NCI-H524 (cell line): ENCODE data around the gene NR3C1.

ENCODE experiments used
- DNase-seq, 2 experiments: peaks; one replicate each; lab custom pipeline; 2025; lab: John Stamatoyannopoulos, UW

NR3C1 gene

GRCh38 chr5:143403593-143404415 is at the start of gene NR3C1:
Gene NR3C1, minus strand, starts transcription at chr5:143403686. Its CDS starts 2,847 bp downstream, at chr5:143400839.
- DNase-seq: peak; percentile 78 to 80

DNA sequence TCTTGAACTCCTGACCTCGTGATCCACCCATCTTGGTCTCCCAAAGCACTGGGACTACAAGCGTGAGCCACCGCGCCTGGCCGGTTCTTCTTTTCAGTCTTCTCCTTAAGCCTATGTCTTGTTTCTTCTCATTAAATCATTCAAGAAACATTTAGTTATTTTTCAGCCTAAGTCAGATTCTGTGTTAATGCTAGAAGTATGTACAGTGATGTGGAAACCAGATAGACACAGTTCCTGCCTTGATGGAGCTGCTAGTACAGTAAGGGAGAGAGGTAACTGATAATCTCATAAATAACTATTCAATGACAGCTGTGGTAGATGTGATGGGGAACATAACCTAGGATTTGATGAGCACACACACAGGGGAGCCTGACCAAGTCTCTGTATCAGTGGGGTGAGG is 46.3 kb upstream of the NR3C1 start:
- no peak for DNase-seq

DNA sequence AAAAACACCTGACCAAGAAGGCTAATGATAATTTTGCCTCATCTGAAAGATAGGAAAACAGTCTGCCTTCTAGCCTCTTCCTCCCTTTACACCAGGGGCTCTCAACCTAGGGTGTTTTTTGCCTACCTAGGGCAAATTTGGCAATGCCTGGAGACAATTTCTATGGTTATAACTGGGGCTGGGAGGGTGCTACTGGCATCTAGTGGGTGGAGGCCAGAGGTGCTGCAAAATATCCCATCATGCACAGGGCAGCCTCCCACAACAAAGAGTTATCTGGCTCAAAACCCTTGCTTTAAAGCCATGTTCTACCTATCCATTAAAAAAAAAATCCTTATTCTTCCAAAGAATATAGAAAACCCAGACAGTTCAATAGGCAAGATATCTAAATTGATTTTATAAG is 45.0 kb upstream of the NR3C1 start:
- DNase-seq: no peak

- no peak for DNase-seq
Observed at GRCh38 chr5:143447983-143448382, 44.5 kb upstream of the NR3C1 start.

- peak in 1 of 2 experiments; percentile 23 for DNase-seq
Observed at GRCh38 chr5:143446535-143447226, 43.2 kb upstream of the NR3C1 start.

DNA sequence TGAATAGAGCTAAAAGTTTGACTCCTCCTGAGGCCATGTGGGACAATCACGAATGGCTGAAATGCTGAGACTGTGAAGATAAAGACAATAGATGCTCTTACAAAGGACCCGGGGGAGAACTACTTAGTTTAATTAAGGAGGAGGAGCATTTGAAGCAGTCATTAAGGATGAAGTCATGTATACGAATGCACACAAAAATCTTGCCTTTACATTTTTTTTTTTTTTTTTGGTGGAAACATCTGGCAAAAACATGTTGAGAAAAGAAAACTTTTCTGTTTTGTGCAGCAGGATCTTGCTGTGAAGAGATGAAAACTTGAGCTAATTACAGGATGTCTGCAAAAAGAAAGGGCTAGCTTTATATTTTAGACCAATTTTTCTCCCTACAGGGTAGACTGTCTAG is 42.3 kb upstream of the NR3C1 start:
- no peak for DNase-seq

DNA sequence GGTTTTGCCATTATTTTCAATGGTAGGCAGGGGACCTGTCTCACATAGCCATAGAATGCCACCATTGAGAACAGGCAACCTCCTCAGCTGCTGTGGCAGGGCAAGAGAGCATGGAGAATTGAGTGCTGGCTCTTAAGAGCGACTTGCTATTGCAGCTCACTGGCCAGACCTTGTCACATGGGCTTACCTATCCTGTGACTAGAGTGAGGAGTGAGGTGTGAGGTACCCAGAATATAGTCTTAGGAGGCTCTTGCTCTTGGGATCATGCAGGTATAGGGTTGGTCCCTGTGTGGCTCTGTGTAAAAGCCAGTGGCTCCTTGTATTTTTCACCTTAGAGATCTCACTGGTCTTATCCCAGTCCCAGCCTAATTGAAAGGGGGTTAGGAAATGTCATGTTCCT is 39.8 kb upstream of the NR3C1 start:
- DNase-seq: no peak

- no peak for DNase-seq
Observed at GRCh38 chr5:143442385-143442784, 38.9 kb upstream of the NR3C1 start.

DNA sequence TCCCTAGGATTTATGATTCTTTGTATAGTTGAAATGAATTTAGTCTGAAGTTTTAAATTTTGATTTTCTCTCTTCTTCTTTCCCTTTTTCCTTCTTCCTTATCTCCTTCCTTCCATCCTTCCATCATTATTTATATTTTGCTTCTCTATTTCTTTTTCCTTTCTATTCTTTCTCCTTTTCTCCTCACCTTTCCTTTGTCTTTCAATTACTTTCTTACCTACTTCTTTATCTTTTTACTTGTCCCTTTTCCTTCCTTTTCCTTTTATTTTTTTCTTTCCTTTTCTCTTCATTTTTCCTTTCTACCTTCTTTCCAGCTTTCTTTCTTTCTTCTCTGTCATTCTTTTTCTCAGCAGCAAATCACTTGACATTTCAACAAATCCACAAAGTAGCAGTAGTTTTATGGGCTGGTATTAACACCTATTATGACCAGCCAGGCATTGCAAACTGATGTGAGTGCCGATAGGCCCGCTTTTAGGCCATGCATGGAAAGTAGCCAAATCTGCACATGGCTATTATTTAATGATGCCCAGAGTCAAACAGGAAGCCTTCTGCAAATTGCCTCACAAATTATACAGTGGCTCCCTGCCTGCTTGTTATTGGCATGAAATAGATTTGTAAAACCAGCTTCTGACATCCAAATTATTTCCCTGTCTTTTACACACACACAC is 37.1 kb upstream of the NR3C1 start:
- no peak for DNase-seq

DNA sequence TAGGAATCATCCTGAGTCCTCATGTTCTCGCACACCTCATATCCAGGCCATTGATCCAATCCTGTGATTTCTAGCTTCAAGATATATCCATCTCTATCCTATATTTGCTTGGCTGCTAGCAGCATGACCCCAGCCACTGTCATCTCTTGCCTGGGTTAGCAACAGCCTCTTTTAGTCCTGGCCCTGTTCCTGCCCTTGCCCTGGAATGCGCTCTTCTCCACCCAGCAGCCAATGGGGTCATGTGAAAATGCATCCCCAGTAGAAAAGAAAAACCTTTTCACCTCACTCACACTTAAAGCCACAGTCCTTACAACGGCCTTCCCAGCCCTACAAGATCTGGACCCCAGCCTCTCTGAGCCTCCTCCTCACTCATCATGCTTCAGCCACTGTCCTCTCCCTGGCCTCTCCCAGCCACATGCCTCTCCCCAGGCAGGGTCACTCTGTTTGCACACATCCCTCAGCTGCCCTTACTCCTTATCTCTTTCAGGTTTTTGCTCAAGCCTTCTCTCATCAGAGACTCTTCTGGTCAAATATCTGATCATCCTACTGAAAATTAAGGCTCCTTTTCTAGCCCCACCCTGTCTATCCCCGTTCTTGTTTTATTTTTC is 34.3 kb upstream of the NR3C1 start:
- no peak for DNase-seq

DNA sequence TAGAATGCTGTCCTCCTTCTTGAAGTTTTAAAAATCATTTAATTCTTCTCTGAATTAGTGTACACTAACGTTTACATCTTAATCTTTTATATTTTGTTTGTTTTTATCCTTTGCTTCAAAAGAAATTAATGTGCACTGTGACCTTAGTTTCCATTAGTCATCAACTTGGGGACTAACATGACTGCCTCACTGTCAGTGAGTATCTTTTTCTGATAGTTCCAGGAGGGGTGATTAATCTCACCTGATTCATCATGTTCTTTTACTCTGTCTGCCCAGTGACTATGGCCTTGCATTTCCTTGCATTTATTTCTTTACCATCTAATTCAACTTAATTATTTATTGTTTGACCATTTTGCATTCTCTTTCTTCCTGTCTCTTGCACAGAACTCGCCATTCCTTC is 33.4 kb upstream of the NR3C1 start:
- DNase-seq: no peak

DNA sequence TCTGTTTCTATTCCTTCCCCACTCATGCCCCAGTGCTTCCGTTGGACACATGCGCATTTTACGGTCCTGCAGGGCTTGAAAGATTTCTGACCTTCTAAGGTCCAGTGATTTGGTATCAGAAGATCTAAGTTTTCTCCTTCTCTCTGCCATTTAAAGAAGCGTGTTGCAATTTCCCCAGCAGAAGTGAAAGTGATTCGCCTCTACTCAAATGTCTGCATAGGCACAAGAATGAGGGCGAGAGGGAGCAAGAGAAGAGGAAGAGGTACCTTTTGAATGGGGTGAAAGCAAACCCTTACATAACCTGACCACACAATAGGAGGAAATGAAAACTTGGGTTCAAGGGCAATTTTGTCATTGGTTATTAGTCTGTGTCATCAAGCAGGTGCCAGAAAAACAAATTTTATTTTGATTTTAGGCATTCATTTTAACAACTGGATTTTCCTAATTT is 31.7 kb upstream of the NR3C1 start:
- no peak for DNase-seq

- DNase-seq: no peak
Observed at GRCh38 chr5:143434261-143435209, 31.0 kb upstream of the NR3C1 start.

DNA sequence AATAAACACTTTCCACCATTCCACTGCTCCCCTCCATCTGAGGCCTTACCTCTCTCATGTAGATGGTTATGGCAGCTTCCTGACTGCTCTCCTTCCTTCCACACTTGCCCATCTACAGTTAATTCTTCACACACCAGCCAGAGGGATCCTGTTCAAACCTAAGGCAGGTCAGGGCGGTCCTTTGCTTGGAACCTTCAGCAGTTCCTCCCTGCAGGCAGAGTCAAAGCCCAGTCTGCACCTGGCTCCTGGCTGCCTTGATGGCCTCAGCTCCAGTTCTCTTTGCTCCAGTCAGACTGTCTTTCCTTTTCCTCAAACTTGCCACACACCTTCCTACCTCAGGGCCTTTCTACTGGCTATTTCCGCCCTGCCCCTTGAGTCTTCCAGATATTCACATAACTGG is 30.2 kb upstream of the NR3C1 start:
- DNase-seq: no peak

DNA sequence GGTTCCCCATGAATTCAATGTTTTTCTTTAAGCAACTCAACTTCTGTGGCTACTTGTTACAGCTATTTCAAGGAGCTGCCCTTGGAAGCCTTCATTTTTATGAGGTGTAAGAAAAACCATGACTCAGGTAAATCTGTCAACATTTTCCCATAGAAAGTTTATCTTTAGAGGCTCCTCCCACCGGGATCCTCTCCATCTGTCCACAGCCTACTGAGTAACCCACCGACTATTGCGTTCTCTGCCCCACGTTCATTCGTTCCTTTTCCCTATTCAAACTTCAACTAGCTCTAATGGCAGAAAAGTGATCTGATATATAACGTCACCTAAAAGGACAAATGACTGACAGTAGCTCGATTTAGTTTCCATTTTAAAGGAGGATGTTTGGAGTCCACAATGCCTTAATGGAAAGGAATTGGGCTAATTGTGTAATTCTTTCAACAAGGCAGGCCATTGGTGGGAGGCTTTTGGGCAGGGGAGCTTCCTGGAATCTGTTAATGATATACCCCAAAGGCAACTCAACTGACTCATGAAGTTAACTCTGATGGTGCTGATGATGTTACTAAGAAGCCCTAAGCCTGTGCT is 29.3 kb upstream of the NR3C1 start:
- no peak for DNase-seq

- no peak for DNase-seq
Observed at GRCh38 chr5:143431789-143432188, 28.3 kb upstream of the NR3C1 start.

DNA sequence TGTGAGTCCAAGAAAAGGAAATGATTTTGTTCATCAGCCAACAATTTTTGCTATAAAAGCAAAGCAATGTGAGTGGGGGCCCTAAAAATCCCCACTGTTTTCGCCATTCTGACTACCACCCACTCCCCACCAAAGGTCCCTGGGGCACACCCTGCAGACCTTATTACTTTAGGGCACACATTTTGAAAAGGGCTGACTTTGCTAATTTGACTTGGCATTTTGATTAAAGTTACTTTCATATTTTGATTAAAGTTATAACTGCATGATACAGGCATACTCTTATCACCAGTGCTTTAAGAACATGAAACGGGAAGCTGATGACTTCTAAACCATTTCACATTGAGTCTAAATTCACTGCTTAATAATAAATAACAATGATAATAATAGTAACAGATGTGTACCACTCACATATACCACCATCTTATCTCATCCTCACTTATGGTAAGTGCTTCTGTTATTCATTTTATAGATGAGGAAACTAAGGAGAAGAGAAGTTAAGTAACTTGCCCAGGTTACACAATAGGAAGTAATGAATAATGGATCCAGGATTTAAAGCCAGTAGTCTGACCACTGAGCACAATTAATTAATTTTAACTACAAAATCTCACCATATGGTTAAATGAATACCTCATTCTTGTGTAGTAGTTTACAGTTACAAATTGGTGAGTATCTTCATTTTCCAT is 25.4 kb upstream of the NR3C1 start:
- no peak for DNase-seq

DNA sequence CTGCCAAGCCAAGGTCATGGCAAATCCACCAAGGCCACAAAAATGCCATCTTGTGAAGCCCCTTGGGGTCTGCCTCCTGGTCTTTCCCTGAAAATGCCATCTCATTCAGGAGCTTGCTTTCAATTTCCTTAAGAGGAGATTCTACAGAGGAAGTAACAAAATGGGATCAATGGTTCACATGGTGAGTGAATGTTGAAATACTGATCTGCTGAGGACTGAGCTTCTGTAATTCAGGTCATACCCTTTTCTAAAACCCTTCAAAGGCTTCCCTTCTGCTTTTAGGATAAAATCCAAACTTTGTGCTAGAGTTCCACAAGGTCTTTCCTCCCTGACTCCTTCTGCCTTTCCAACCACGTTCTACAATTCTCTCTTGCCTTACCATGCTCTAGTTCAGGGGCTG is 24.7 kb upstream of the NR3C1 start:
- no peak for DNase-seq

DNA sequence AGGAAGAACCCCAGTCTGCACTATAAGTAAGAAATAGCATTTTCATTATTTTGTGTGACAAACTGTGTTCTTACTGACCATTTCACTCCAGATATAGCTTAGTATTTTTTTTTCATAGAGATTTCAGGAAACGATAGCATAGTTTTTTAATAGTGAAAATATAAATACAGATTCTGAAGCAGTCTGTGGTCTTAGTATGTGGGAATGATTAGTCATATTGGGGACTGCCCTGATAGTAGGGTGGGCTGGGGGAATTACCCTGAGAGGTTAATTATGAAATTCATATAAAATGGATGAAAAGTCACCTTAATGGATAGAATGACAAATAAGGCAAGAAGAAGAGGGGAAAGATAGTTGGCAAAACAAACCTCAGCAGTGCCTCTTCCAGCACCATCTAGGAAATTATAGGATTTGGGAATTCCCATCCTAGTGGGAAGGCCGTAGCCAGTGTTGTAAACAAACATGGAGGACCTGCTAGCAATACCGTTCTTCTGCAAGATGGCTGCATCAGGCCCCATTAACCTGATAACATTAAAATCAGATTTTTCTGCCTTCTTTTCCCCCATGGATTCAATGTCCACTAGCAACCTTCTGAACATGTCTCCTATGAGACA is 23.7 kb upstream of the NR3C1 start:
- no peak for DNase-seq

- DNase-seq: no peak
Observed at GRCh38 chr5:143426437-143426991, 23.0 kb upstream of the NR3C1 start.
